RWPE2 (cell line): ENCODE data around the gene HOXA7.

Source experiments
- ATAC-seq: fragments of 200-7000 bp; cut with Tn5 transposase; 3 replicates; pipeline ENCODE4 v1.9.1; 2021; ENCODE audit warnings: low read depth
- DNase-seq: peaks from one replicate; pipeline ENCODE4 v3.0.0-alpha.2; 2020; ENCODE audit warnings: low spot score
- H3K27ac ChIP-seq: fragments of 450-650 bp; 2 replicates; pipeline ENCODE4 v1.5.1; 2017; ENCODE audit warnings: mild to moderate bottlenecking; ENCODE audit not compliant: poor library complexity, severe bottlenecking
- H3K27me3 ChIP-seq: fragments of 250-450 bp; sonication (Bioruptor Pico); 2 replicates; pipeline ENCODE4 v1.5.1; 2021; ENCODE audit warnings: mild to moderate bottlenecking, moderate library complexity; ENCODE audit not compliant: insufficient read depth, poor library complexity, severe bottlenecking
- H3K36me3 ChIP-seq: fragments of 250-450 bp; sonication (Bioruptor Pico); 2 replicates; pipeline ENCODE4 v1.5.1; 2020; ENCODE audit warnings: low read depth, mild to moderate bottlenecking, moderate library complexity
- H3K4me1 ChIP-seq: fragments of 250-450 bp; sonication (Bioruptor Pico); 2 replicates; pipeline ENCODE4 v1.5.1; 2021; ENCODE audit warnings: mild to moderate bottlenecking, moderate library complexity; ENCODE audit not compliant: insufficient read depth, poor library complexity, severe bottlenecking
- H3K4me3 ChIP-seq: fragments of 250-450 bp; sonication (Bioruptor Pico); 2 replicates; pipeline ENCODE4 v1.5.1; 2021; ENCODE audit warnings: mild to moderate bottlenecking, moderate library complexity; ENCODE audit not compliant: severe bottlenecking
- H3K9me3 ChIP-seq: fragments of 250-450 bp; sonication (Bioruptor Pico); 2 replicates; pipeline ENCODE4 v1.5.1; 2021; ENCODE audit warnings: mild to moderate bottlenecking, moderate library complexity; ENCODE audit not compliant: severe bottlenecking
- CTCF ChIP-seq: fragments of 450-650 bp; IDR thresholded peaks from one replicate; pipeline ENCODE4 v1.5.1; 2017; ENCODE audit warnings: mild to moderate bottlenecking, moderate library complexity; ENCODE audit not compliant: poor library complexity, severe bottlenecking

Gene HOXA7

GRCh38 chr7:27154369-27154768 is 2.1 kb downstream of the HOXA7 start:
- H3K4me1 ChIP-seq, result peaks cover 5% of the 10 kb centered on the region
- peak overlapping the region; percentile 62 for H3K27ac ChIP-seq
- peak; percentile 42 for DNase-seq
- H3K9me3 ChIP-seq, result no peaks in the 10 kb centered on the region
- TF ChIP-seq CTCF, result no peak
- ATAC-seq, result no peak
- H3K36me3 ChIP-seq, result no peaks in the 10 kb centered on the region
- no peak overlapping the region for H3K4me3 ChIP-seq
- H3K27me3 ChIP-seq, result no peaks in the 10 kb centered on the region

- DNase-seq (no peak), ATAC-seq (no peak)
- no peak overlapping the region for H3K27ac ChIP-seq
- H3K36me3 ChIP-seq, result no peaks in the 10 kb centered on the region
- H3K9me3 ChIP-seq, result no peaks in the 10 kb centered on the region
- peaks cover 5% of the 10 kb centered on the region for H3K4me1 ChIP-seq
- no peak for TF ChIP-seq CTCF
- H3K27me3 ChIP-seq, result no peaks in the 10 kb centered on the region
- no peak overlapping the region for H3K4me3 ChIP-seq
These were observed 2.9 kb downstream of the HOXA7 start for GRCh38 chr7:27153526-27153925.

GRCh38 chr7:27152816-27153442 is 3.5 kb downstream of the HOXA7 start:
- no peaks in the 10 kb centered on the region for H3K27me3 ChIP-seq
- no peaks in the 10 kb centered on the region for H3K9me3 ChIP-seq
- H3K4me1 ChIP-seq, result peaks cover 5% of the 10 kb centered on the region
- DNase-seq, result peak; percentile 47
- peak overlapping the region; percentile 85 for H3K27ac ChIP-seq
- no peaks in the 10 kb centered on the region for H3K36me3 ChIP-seq
- no peak for TF ChIP-seq CTCF
- no peak overlapping the region for H3K4me3 ChIP-seq
- ATAC-seq, result no peak

- TF ChIP-seq CTCF, result no peak
- DNase-seq (peak; percentile 70), ATAC-seq (peak; percentile 7; the same call in 1 of the 3 replicates)
- Histone ChIP-seq H3K27ac (peak within 1 kb of the TSS; percentile 85), H3K4me1 (peaks cover 8% of the 10 kb centered on the region), H3K36me3 (no peaks in the 10 kb centered on the region), H3K4me3 (peak within 1 kb of the TSS; percentile 38), H3K9me3 (no peaks in the 10 kb centered on the region), H3K27me3 (no peaks in the 10 kb centered on the region)
These were observed 4.3 kb downstream of the HOXA7 start, which contains the start of gene HOXA3 for GRCh38 chr7:27151931-27152815. Gene HOXA3 (minus strand): TSS chr7:27152583. CDS start chr7:27110640, 41,943 bp downstream.
